Measurements from ENCODE around the gene TMEM117. TPM values are rescaled to one million over a fixed set of nuclear protein-coding genes. Genes with fewer than 3 reads are reported as not detected.

The TMEM117 gene
- total and polyA plus RNA-seq, 2 donors (not counting 3 experiments of a cell fraction or from before 2014, with no cell fraction given) = 1.2 to 3.8 TPM

GRCh38 chr12:43931187-43931586, 95.3 kb downstream of the TMEM117 start:
- no peak for DNase-seq (ENCODE audit: low read depth, low spot score)
- Histone ChIP-seq H3K9me3 (replicated peaks; ENCODE audit: control insufficient read depth, insufficient read depth, low read length) (no peaks in the 10 kb centered on the region), H3K36me3 (ENCODE audit: control insufficient read depth in 2 of 2, extremely low read depth in 1 of 2, insufficient read depth in 2 of 2, low read length in 2 of 2) (no peaks in the 10 kb centered on the region), H3K79me2 (ENCODE audit: control insufficient read depth, insufficient read depth, low read length) (no peaks in the 10 kb centered on the region), H3K9me1 (replicated peaks; ENCODE audit: control insufficient read depth, extremely low read depth, insufficient read depth, low read length) (no peaks in the 10 kb centered on the region), H3K9ac (replicated peaks; ENCODE audit: extremely low read depth, insufficient read depth, low read length) (no peak overlapping the region), H3K4me1 (ENCODE audit: control insufficient read depth, extremely low read depth, insufficient read depth, low read length) (no peaks in the 10 kb centered on the region), H4K20me1 (replicated peaks; ENCODE audit: control insufficient read depth, extremely low read depth, insufficient read depth, low read length) (no peaks in the 10 kb centered on the region), H3K27ac (ENCODE audit: insufficient read depth, low read depth, low read length) (no peak overlapping the region), H3K27me3 (ENCODE audit: control insufficient read depth in 2 of 2, insufficient read depth in 2 of 2, low read length in 2 of 2) (no peaks in the 10 kb centered on the region), H3K4me3 (replicated peaks in 1 of 3; ENCODE audit: insufficient read depth in 1 of 3, low read depth in 1 of 3, low read length in 3 of 3) (no peak overlapping the region), H2AFZ (ENCODE audit: low read depth, low read length) (no peak overlapping the region), H3K4me2 (ENCODE audit: insufficient read depth, low read length) (no peak overlapping the region)
- BruUV-seq (replicated peaks) = no TSS peak
- FAIRE-seq = no peak
- intact Hi-C loops (cut with micrococcal nuclease) = no loop called here
- dilution Hi-C loops (cut with MboI; ENCODE audit: extremely low pct_ligation_motif_present, low sequenced_read_pairs) = no loop called here
- CTCF ChIA-PET = no interaction called here
- TF ChIP-seq POLR2AphosphoS5 (IDR thresholded peaks at IDR 0.05; ENCODE audit: insufficient read depth, low read depth, low read length) = no peak
- no peak for TF ChIP-seq JUN (IDR thresholded peaks at IDR 0.05; ENCODE audit: borderline replicate concordance, insufficient read depth, insufficient read length, low read depth)
- no peak for TF ChIP-seq POLR2A (IDR thresholded peaks at IDR 0.05; ENCODE audit: low read depth, low read length)
- TF ChIP-seq GATA2 (IDR thresholded peaks at IDR 0.05; ENCODE audit: insufficient read depth, insufficient read length, low read depth, low read length) = no peak
- TF ChIP-seq, protein P1, sequence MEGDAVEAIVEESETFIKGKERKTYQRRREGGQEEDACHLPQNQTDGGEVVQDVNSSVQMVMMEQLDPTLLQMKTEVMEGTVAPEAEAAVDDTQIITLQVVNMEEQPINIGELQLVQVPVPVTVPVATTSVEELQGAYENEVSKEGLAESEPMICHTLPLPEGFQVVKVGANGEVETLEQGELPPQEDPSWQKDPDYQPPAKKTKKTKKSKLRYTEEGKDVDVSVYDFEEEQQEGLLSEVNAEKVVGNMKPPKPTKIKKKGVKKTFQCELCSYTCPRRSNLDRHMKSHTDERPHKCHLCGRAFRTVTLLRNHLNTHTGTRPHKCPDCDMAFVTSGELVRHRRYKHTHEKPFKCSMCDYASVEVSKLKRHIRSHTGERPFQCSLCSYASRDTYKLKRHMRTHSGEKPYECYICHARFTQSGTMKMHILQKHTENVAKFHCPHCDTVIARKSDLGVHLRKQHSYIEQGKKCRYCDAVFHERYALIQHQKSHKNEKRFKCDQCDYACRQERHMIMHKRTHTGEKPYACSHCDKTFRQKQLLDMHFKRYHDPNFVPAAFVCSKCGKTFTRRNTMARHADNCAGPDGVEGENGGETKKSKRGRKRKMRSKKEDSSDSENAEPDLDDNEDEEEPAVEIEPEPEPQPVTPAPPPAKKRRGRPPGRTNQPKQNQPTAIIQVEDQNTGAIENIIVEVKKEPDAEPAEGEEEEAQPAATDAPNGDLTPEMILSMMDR (IDR thresholded peaks at IDR 0.05; ENCODE audit: extremely low read depth in 1 of 2, insufficient read depth in 1 of 2, low read depth in 1 of 2, low read length in 2 of 2) = no peak
- TF ChIP-seq FOS (IDR thresholded peaks at IDR 0.05; ENCODE audit: borderline replicate concordance, insufficient read depth, low read length) = no peak
- no peak for TF ChIP-seq EZH2 (IDR thresholded peaks at IDR 0.05; ENCODE audit: borderline replicate concordance, low read depth, low read length, severe bottlenecking)
- TF ChIP-seq MAX (IDR thresholded peaks at IDR 0.05; ENCODE audit: insufficient read depth, insufficient read length) = no peak
- TF ChIP-seq MYC (IDR thresholded peaks at IDR 0.05; ENCODE audit: low read depth, low read length) = no peak
- POLR2A ChIA-PET = no interaction called here

Measured in endothelial cell of umbilical vein (primary cell).